Fibroblast of lung (primary cell): Measurements from ENCODE around the gene ARL15.

Experiments used
- CTCF ChIP-seq, 2 donors: IDR thresholded peaks in 1 of 2; conservative IDR thresholded peaks in 1 of 2; 1 replicate in 1 of 2; 2 replicates in 1 of 2; pipeline ENCODE4 v1.5.1; 2011 to 2012; ENCODE audit warnings: low read length in 2 of 2, control low read depth in 1 of 2, inconsistent platforms in 1 of 2, low read depth in 1 of 2, mild to moderate bottlenecking in 1 of 2
- EZH2 ChIP-seq: IDR thresholded peaks from 2 replicates; pipeline ENCODE4 v1.5.1; 2012; ENCODE audit warnings: low read length, control low read depth, mild to moderate bottlenecking; ENCODE audit errors: missing control alignments

GRCh38 chr5:54017580-54017979, 292.8 kb downstream of the ARL15 start:
- no peak for TF ChIP-seq CTCF (conservative IDR thresholded peaks at IDR 0.05 in 1 of 2, IDR thresholded peaks at IDR 0.05 in 1 of 2; ENCODE audit: low read depth in 1 of 2, low read length in 2 of 2)
- TF ChIP-seq EZH2, result no peak
